ENCODE data around the gene BARHL2.

The BARHL2 gene

DNA sequence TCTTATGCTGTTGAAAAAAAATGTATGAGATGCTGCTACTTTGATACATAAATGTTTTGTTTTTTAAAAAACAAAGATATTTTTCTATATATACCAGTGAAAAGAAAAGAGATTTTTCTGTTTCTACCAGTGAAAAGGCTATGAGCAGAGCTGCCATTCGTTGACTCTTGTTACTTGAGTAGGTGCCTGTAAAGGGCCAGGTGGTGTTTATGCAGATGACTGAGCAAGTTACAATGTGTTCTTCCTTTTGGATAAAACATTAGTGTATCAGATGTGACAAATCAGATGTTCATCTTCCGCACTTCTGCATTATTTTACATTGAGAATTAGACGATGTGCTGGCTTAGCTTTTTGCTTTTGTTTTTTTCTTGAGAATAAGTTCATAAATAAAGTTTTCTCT lies 45.4 kb downstream of the BARHL2 start:
- Histone ChIP-seq H3K4me3 (ENCODE audit: low read depth, low read length) (no peak overlapping the region), H3K4me1 (ENCODE audit: control insufficient read depth, insufficient read depth, low read length) (no peaks in the 10 kb centered on the region), H3K36me3 (ENCODE audit: control insufficient read depth in 2 of 2, insufficient read depth in 1 of 2, low read length in 2 of 2) (no peaks in the 10 kb centered on the region), H3K27ac (ENCODE audit: extremely low read depth, low read depth, low read length) (no peak overlapping the region), H3K9me3 (ENCODE audit: control insufficient read depth, insufficient read depth, low read depth, low read length) (no peaks in the 10 kb centered on the region; the same call in 1 of the 2 replicates)
- TF ChIP-seq KLF8 (tag by site-specific recombination; IDR thresholded peaks at IDR 0.05), result no peak
- no peak for TF ChIP-seq ZNF585B (tag by site-specific recombination; IDR thresholded peaks at IDR 0.05)
- no peak for TF ChIP-seq ZNF24 (tag by site-specific recombination; IDR thresholded peaks at IDR 0.05)
- TF ChIP-seq ZNF248 (tag by site-specific recombination; IDR thresholded peaks at IDR 0.05), result no peak
- TF ChIP-seq, protein P1, sequence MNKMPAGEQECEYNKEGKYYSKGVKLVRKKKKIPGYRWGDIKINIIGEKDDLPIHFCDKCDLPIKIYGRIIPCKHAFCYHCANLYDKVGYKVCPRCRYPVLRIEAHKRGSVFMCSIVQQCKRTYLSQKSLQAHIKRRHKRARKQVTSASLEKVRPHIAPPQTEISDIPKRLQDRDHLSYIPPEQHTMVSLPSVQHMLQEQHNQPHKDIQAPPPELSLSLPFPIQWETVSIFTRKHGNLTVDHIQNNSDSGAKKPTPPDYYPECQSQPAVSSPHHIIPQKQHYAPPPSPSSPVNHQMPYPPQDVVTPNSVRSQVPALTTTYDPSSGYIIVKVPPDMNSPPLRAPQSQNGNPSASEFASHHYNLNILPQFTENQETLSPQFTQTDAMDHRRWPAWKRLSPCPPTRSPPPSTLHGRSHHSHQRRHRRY (tag by site-specific recombination; IDR thresholded peaks at IDR 0.05), result no peak
- TF ChIP-seq GFI1B (tag by site-specific recombination; IDR thresholded peaks at IDR 0.05), result no peak
- no peak for TF ChIP-seq ZNF202 (tag by site-specific recombination; IDR thresholded peaks at IDR 0.05; ENCODE audit: borderline replicate concordance)
- TF ChIP-seq, protein P2, sequence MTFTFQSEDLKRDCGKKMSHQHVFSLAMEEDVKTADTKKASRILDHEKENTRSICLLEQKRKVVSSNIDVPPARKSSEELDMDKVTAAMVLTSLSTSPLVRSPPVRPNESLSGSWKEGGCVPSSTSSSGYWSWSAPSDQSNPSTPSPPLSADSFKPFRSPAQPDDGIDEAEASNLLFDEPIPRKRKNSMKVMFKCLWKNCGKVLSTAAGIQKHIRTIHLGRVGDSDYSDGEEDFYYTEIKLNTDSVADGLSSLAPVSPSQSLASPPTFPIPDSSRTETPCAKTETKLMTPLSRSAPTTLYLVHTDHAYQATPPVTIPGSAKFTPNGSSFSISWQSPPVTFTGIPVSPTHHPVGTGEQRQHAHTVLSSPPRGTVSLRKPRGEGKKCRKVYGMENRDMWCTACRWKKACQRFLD (tag by site-specific recombination; IDR thresholded peaks at IDR 0.05), result no peak
- no peak for TF ChIP-seq ZNF266 (tag by site-specific recombination; IDR thresholded peaks at IDR 0.05; ENCODE audit: low read depth)
- TF ChIP-seq, protein P3, sequence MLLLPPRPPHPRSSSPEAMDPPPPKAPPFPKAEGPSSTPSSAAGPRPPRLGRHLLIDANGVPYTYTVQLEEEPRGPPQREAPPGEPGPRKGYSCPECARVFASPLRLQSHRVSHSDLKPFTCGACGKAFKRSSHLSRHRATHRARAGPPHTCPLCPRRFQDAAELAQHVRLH (tag by site-specific recombination; IDR thresholded peaks at IDR 0.05), result no peak
- no peak for TF ChIP-seq ZXDB (tag by site-specific recombination; IDR thresholded peaks at IDR 0.05)
- TF ChIP-seq ZNF561 (tag by site-specific recombination; IDR thresholded peaks at IDR 0.05; ENCODE audit: borderline replicate concordance), result no peak
- no peak for TF ChIP-seq ZNF514 (tag by site-specific recombination; IDR thresholded peaks at IDR 0.05)
- ChIA-PET CTCF (no interaction called here), POLR2A (no interaction called here)

DNA sequence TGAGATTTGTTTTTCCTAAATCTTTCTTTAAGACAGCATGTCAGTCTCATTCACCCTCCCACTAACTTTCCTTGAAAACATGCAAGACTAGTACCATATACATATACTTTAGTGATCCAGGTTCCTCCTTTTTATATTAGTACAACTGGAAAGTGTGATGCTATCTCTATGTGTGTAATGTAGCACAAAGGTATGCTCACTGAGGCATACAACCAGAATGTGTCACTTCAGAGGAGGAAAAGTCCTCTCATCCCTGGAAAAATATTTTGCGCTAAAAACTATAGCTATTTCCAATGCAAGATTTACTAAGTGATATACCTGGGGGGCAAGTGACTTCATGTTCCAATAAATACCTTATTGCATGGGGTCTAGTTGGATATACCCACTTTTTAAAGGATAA lies 45.9 kb downstream of the BARHL2 start:
- Histone ChIP-seq H3K36me3 (ENCODE audit: control insufficient read depth in 2 of 2, insufficient read depth in 1 of 2, low read length in 2 of 2) (no peaks in the 10 kb centered on the region), H3K27ac (ENCODE audit: extremely low read depth, low read depth, low read length) (no peak overlapping the region), H3K4me3 (ENCODE audit: low read depth, low read length) (no peak overlapping the region), H3K9me3 (ENCODE audit: control insufficient read depth, insufficient read depth, low read depth, low read length) (no peaks in the 10 kb centered on the region; the same call in 1 of the 2 replicates), H3K4me1 (ENCODE audit: control insufficient read depth, insufficient read depth, low read length) (no peaks in the 10 kb centered on the region)
- ChIA-PET POLR2A (no interaction called here), CTCF (no interaction called here)
- TF ChIP-seq ZXDB (tag by site-specific recombination; IDR thresholded peaks at IDR 0.05) (no peak), ZBTB7A (tag by site-specific recombination; IDR thresholded peaks at IDR 0.05; ENCODE audit: low read depth) (no peak), ZNF621 (tag by site-specific recombination; IDR thresholded peaks at IDR 0.05) (no peak), WT1 (tag by site-specific recombination; IDR thresholded peaks at IDR 0.05) (no peak), ZNF366 (tag by site-specific recombination; conservative IDR thresholded peaks at IDR 0.05) (no peak)

Data from HEK293 (cell line).